ENCODE results near the gene CD4.
"Not testable (repeated sequence)": the region's sequence is repeated elsewhere in the genome, so short reads cannot be mapped to it uniquely, and the experiment has no call there.

CD4 gene

DNA sequence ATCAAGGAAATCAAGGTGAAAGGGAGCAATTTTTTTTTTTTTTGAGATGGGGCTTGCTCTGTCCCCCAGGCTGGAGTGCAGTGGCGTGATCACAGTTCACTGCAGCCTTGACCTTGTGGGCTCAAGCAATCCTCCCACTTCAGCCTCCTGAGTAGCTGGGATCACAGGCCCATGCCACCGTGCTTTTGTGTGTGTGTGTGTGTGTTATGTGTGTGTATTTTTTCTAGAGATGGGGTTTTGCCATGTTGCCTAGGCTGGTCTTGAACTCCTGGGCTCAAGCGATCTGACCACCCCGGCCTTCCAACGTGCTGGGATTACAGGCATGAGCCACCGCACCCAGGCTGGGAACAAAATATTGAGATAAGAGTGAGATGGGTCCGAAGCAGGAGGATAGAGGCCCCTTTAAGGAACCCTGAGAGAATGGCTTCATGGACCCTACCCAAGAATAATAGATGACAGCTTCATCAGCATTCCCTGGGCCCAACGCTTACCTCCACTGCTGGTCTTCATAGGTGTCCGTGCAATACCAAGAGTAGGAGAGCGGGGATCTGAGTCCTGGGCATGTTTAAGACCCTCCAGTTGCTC, 60.7 kb downstream of the CD4 start:
- no peak for DNase-seq (ENCODE audit: low read depth)

DNA sequence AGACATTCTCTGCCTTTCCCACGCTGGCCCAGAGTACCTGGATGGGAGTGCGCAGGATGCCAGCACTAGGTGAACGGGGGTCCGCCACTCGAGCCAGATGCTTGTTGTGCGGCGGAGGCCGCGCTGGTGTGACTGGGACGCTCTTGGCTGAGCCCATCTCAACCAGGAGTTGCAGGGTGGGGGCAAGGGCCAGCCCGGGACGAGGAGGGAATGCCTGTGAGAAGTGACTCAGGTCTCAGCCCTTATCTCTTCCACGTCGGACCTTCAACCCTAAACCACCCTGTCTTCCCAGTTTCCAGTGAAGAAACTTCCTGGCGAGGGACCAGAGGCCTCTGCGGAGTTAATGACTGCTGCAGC, 61.4 kb downstream of the CD4 start:
- no peak for DNase-seq (ENCODE audit: low read depth)

DNA sequence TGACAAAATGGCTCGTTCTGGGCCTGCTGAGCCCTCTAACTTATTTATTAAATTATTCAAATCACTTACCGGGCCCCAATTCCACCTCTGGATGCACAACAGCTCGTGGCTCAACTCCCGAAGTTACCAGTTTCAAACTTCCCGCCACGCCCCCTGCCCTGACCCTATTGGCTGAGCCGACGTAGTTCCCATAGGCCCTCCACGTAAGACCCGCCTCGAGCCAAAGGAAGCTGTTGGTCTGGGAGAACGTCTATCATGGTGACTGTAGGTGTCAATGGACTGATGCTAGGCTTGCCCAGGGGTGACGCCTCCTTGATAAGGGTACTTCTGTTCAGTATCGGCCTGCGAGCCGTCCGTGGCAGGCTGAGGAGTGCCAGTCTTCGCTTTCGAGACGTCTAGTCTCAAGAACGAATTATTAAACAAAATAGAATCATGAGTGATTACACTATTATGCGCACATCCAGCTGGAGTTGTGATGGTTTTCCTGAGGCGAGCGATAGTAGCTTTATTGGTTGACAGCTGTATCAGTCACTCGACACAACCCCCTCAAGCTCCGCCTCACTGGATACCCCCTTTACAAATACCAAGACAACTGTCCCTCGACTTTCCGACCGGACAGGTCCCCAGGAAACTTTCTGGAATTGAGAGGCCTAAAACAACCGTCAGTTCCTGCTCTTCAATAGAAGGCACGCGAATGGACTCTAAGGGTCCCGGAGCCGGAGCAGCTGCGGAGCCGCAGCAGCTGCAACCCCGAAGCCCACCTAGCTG, 62.0 kb downstream of the CD4 start, which contains the start of gene CDCA3:
TSS of gene CDCA3 (minus strand) at position 134 of the 768 bp plus-strand sequence. CDS start 334 bp downstream, outside the sequence.
- DNase-seq (ENCODE audit: low read depth): peak; percentile 72

DNA sequence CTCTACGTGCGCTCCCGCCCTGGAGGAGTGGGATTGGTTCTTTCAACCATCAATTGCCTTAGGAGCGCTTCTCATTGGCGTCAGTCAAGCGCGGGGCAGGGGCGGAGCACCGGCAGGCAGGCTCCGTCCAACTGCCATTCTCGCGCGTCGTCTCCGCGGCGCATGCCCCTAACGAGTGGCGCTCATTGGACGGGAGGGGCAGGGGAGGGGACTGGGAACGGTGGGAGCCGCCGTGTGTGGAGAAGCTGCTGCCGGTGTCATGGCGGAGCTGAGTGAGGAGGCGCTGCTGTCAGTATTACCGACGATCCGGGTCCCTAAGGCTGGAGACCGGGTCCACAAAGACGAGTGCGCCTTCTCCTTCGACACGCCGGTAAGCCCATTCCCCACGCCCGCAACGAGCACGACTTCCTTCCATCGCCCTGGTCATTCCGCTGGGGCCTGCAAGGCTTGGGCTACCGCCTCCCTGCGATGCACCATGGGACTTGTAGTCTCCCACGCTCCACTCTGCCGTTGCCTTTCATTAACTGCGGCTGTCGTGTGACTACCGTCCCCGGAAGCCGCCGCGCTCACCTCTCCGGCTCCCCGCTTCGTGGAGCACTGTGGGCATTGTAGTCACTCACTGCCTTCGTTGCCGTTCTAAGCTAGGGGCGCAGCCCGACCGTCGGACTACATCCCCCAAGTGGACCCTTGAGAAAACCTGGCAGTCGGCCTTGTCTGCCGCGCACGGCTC, 62.8 kb downstream of the CD4 start, which contains the start of gene USP5:
TSS of gene USP5 (plus strand) at position 230 of the 730 bp plus-strand sequence. CDS start at position 260, 30 bp downstream.
- DNase-seq (ENCODE audit: low read depth): peak; percentile 96

DNA sequence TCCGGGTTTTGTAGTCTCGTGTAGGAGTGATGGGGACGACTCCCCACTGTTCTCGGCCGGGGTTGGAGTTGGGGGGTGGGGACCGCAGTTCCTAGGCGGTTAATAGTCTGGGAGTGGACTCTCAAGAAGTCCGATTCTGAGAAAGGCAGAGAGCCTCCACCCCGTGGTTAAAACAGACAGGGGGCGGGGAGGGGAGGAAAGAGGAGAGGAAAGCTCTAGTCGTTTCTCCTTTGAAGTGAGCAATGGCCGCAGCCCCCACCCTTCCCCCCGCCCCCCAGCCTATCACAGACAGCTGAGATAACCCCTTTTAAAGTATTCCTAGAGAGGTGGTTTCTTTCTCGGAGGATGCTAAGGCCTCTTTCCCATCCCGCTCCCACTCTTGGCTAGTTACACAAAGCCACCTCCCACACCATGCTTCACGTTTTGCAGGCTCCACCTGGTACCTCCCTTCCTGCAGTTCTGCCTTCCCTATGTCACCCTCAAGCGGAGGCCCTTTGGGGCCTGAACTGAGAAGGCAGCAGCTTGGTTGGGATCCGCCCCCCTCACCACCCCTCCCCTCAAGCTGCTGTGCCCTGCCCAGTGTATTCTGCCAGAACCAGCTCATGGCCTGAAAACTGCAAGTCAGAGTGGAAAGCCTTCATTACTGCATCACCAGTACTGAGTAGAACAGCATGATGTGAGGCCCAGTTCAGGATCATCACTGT, 63.5 kb downstream of the CD4 start:
- DNase-seq (ENCODE audit: low read depth): no peak

DNA sequence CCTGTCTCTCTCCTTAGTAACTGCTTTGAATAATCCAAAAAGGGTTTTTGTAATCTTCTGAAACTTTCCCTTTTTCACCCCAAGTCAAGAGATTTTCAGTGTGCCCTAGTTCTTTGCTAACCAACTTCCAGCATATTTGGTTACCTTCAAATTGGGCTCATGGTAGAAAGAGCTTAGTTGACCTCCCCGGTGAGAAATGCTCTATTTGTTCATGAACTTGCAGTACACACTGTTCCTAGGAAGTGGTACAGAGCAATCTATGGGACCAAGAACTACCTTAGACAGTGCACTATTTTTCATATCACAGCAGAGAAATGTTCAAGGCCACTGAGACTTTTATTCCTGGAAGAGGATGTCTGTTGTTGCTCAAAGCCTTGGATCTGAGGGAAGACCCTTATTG, 64.3 kb downstream of the CD4 start:
- no peak for DNase-seq (ENCODE audit: low read depth)

DNA sequence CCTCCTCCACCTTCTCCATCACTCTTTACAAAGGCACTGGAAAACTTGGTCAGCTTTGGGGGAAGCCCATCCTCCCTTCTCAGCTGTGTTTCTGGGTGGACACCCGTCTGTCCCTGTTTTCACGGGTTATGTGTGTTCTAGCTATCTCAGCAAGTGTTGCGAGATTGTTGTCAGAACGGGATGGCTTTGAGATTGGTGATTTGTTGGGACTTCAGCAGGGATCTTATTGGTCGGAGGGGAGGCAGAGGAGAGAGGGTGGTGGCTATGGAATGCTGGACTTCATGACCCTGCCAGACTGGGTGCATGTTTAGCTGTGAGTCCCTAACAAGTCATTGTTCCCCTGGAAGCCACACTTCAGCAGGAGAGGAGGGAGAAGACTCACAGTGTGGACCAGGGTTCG, 64.7 kb downstream of the CD4 start:
- no peak for DNase-seq (ENCODE audit: low read depth)

DNA sequence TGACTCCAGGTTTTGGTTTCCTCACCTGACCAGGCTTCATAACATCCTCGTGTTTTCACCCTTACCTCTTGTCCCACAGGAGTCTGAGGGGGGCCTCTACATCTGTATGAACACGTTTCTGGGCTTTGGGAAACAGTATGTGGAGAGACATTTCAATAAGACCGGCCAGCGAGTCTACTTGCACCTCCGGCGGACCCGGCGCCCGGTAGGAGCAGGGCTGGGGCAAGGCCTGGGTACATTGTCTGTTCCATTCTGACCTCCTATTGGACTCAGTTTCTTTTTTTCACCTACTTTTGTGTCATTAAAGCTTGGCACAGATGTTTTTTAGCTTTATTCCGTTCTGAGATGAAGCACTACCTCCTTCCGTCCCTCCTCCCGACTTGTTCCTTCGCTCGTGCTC, 66.0 kb downstream of the CD4 start:
- DNase-seq (ENCODE audit: low read depth): no peak

DNA sequence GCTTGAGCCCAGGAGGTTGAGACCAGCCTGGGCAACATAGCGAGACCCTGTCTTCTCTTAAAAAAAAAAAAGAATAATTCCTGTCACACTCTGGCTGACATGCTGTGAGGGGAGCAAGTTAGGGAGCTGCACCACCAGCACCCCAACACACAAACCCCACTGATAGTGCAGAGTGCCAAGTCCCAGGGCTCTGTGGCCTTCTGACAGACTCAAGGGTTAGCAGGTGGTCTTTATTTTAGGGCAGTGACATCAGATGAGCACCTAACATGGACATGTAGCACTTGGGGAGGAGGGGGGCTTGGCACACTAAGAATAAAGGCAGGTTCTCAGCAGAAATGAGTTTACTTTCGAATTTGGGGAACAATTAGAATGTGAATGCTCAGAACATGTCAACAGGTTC, 69.5 kb downstream of the CD4 start:
- no peak for DNase-seq (ENCODE audit: low read depth)

DNA sequence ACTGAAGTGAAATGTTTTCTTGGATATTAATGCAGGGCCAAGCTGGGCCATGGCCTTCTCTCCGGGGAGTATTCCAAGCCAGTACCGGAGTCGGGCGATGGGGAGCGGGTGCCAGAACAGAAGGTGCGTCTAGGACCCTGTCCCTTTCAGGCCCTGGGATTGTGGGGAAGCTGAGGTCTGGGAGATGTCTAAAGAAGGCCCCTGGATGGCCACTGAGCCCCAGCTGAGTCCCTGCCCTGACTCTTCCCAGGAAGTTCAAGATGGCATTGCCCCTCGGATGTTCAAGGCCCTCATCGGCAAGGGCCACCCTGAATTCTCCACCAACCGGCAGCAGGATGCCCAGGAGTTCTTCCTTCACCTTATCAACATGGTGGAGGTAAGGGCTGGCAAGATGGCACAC, 70.8 kb downstream of the CD4 start:
- no peak for DNase-seq (ENCODE audit: low read depth)

DNA sequence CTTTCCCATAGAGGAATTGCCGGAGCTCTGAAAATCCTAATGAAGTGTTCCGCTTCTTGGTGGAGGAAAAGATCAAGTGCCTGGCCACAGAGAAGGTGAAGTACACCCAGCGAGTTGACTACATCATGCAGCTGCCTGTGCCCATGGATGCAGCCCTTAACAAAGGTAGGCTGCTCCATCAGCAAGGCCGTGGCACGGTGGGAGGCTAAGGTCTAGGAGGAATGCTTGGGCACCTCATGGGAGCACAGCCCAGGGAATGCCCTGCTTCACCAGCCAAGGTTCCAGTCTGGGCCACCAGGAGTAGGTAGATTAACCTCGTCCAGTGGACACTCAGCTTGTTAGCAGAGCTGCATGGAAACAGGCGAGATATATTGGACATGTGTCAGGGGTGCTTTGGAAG, 71.6 kb downstream of the CD4 start:
- no peak for DNase-seq (ENCODE audit: low read depth)

DNA sequence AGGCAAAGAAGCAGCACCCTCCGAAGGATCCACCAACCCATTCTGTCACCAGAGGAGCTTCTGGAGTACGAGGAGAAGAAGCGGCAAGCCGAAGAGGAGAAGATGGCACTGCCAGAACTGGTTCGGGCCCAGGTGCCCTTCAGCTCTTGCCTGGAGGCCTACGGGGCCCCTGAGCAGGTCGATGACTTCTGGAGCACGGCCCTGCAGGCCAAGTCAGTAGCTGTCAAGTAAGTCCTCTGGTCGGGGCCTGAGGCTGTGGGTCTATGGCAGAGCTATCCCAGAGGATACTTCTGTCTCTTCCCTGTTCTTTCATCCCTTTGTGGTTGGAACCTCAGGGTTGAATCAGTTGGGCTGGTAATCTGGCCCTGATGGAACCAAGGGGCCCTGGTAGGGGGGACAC, 72.1 kb downstream of the CD4 start:
- no peak for DNase-seq (ENCODE audit: low read depth)

DNA sequence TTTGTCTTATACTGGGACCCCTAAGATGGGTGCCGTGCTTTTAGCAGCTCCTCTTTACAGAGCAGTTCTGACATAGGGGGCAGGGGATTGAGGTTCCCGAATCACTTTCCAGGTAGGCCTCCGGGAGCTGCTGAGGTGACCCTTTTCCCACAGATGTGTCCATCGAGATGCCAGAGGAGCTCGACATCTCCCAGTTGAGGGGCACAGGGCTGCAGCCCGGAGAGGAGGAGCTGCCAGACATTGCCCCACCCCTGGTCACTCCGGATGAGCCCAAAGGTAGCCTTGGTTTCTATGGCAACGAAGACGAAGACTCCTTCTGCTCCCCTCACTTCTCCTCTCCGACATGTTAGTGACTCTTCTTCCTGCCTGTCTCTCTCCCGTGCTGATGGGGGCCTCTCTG, 73.7 kb downstream of the CD4 start:
- DNase-seq (ENCODE audit: low read depth): no peak

DNA sequence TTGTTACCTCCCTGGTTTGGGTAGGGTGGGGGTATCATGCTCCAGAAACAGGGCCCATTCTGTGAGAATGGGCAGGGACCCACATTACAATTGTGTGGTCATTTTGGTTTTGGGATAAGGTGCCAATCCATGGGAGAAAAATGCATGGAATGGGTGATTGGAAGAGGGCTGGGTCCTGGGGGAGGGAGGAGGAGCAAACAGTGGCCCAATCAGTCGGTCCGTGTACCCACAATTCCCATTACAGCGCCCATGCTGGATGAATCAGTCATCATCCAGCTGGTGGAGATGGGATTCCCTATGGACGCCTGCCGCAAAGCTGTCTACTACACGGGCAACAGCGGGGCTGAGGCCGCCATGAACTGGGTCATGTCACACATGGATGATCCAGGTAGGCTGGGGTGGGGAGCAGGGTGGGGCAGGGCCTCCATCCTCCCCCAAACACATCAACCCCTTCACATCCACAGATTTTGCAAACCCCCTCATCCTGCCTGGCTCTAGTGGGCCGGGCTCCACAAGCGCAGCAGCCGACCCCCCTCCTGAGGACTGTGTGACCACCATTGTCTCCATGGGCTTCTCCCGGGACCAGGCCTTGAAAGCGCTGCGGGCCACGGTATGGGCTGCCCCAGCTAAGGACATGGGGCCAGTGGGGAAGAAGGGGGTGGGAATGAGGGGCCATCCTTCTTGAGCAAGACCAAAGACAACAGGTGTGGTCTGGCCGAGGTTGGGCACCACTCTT, 74.4 kb downstream of the CD4 start:
- DNase-seq (ENCODE audit: low read depth): no peak

DNA sequence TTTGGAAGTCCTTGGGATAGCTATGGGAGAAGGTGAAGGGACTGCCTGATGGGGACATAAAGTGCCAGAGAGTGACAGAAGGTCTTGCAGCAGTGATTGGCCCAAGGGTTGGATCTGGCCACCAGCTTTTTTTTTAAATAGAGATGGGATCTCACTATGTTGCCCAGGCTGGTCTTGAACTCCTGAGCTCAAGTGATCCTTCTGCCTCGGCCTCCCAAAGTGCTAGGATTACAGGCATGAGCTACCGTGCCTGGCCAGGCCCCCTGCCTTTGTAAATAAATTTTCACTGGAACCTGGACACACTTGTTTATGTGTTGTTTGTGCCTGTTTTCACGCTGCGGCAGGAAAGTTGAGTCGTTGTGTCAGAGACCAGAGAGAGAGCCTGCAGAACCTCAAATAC, 76.0 kb downstream of the CD4 start:
- not testable (repeated sequence) for DNase-seq (ENCODE audit: low read depth)

DNA sequence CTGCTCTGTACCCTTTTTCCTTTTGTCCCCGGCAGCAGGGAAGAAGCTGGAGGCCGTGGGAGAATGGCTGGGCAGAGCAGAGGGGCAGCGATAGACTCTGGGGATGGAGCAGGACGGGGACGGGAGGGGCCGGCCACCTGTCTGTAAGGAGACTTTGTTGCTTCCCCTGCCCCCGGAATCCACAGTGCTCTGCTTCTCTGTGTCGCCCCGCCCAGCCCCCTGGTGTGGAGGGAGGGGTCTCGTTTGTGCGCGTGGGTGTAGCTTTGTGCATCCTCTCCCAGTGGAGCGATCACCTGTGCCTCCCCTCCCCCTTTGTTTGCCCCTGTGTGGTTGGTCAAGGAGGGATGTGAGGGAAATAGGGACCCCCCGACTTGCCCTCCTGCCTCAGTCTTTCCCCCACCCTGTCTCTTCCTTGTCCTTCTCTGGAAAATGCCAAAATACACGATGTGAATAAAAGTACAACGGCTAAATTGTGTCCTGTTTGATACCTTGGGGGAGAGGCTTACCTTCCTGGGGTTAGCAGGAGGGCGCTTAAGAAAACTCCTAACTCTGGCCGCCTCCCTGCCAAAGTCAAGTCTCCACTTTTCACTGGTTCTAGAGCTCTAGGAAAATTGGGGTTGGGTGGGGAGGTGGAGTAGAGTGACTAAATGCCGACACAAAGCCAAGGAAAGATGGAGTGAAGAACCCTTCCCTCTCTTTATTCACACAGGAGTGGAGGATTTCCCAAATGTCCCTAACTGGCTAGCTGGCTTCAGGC, 77.0 kb downstream of the CD4 start:
- DNase-seq (ENCODE audit: low read depth): no peak

DNA sequence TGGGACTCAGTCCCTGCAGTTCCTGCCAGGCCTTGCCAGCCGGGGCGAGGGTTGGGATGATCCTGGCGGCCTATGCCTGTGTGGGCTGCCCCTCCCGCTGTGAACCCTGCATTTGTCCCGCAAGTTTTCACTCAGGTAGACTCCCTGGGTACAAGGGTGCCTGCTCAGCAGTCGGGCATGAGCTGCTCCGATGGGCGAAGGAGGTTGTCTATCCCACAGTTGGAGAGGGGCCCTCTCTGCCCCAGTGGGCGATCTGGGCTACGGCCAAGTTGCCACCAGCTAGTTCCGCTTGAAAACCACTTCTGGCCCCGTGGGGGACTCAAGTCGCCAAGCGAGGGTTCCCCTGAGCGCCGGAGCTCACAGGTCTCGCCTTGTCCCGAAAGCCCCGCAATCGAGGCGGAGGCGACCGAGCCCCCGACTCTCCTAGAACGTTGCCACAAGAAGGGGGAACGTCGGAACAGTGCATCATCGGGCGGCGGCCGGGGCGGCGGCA, 77.6 kb downstream of the CD4 start:
- no peak for DNase-seq (ENCODE audit: low read depth)

DNA sequence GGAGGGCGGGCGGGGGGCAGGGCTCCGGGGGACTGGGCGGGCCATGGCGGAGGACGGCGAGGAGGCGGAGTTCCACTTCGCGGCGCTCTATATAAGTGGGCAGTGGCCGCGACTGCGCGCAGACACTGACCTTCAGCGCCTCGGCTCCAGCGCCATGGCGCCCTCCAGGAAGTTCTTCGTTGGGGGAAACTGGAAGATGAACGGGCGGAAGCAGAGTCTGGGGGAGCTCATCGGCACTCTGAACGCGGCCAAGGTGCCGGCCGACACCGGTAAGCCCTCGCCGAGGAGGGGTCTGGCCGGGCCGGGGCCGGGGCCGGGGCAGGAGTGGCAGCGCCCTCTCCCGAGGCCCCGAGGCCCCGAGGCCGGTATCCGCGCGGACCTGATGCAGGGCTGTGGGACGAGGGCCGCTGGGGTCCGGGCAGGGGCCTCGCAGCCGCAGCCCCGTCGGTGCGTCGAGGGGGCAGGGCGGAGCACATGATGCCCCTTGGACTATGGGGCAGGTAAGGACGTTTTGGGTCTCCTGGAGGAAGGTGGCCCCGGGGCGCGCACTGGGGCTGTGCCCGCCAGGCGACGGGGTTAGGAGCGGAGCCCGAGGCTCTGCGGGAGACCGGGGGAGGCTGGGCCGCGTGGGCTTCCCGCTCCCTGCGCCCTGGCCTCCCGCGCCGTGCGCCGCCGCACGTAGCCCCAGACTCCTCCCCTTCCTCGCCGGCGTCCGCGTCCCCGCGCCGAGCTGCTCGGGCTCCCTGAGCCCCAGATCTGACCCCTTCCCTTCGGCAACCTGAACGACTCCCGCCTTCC, 78.3 kb downstream of the CD4 start, which contains the start of gene TPI1:
TSS of gene TPI1 (plus strand) at position 119 of the 798 bp plus-strand sequence. CDS start at position 155, 36 bp downstream.
- peak; percentile 70 for DNase-seq (ENCODE audit: low read depth)

DNA sequence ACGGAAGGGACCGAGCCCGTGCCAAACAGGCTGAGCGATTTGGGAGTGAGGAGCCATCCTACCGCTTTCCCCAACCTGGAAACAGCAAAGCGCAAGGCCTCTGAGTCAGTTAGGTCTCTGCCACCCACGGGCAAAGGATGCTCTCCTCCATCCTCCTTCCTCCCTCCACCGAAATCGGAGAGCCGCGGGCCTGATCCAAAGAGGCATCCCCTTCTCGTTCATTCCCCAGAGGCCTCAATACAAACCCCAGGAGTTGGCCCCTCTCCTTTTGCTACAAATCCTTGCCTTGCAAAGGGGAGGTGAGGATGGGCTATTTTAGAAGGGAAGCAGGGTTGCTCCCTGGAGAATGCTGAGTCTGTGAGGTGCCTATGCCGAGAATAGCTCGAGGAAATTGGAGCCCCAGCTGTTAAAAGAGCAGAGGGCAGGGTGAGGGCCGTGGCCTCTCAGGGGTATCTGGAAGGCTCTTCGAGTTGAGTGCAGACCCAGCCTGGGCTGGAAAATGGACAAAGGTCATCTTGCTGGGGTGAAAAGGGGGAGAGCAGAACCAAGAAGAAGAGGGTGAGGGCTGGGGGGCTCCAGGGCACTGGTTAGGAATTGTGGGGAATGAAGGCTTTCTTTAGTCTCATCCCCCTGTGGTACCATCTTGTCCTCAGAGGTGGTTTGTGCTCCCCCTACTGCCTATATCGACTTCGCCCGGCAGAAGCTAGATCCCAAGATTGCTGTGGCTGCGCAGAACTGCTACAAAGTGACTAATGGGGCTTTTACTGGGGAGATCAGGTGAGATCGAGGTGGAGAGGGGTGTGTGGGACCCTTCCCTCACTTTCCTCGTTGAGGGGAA, 79.1 kb downstream of the CD4 start:
- DNase-seq (ENCODE audit: low read depth): no peak

Measured in stimulated activated CD8-positive, alpha-beta memory T cell treated with anti-CD3 and anti-CD28 coated beads, Interleukin-12 subunit alpha, Interleukin-12 subunit beta, amount 100 ng/mL, for 4 hours (primary cell).